ENCODE data around the gene TMCC2.
"Not testable (repeated sequence)": the region's sequence is repeated elsewhere in the genome, so short reads cannot be mapped to it uniquely, and the experiment has no call there.

TMCC2 gene

DNA sequence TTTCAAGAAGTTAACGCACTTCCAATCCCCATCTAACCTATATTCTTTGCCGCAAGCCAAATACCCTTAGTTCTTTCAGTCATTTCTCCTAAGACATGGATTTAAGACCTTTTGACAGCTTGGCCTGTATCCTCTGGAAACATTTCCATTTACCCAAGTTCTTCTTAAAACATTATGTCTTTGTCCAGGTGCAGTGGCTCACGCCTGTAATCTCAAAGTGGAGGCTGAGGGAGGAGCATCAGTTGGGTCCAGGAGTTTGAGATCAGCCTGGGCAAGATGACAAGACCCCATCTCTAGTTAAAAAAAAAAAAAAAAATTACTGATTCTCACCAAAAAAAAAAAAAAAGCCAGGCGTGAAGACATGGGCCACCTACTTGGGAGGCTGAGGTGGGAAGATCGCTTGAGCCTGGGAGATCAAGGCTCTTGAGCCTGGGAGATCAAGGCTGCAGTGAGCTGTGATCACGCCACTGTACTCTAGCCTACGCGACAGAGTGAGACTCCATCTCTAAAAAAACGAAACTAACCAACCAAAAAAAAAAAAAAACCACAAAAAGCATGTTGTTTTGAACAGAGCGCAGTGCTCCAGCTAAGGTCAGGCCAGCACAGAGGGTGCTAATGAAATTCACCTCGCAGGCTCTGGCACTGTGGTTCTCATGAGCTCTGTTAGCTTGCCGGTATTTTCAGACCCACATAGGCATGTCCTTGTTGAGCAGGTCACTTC is 57.8 kb downstream of the TMCC2 start:
- Histone ChIP-seq H3K27me3 (ENCODE audit: control insufficient read depth, insufficient read depth, low read length) (no peaks in the 10 kb centered on the region), H3K36me3 (ENCODE audit: control insufficient read depth, insufficient read depth, low read length) (no peaks in the 10 kb centered on the region), H3K27ac (ENCODE audit: low read depth, low read length) (no peak overlapping the region), H3K4me1 (ENCODE audit: control insufficient read depth, insufficient read depth, low read length) (peaks cover 9% of the 10 kb centered on the region), H3K4me3 (ENCODE audit: low read length) (peak overlapping the region; percentile 33), H3K9ac (ENCODE audit: low read length) (no peak overlapping the region)

DNA sequence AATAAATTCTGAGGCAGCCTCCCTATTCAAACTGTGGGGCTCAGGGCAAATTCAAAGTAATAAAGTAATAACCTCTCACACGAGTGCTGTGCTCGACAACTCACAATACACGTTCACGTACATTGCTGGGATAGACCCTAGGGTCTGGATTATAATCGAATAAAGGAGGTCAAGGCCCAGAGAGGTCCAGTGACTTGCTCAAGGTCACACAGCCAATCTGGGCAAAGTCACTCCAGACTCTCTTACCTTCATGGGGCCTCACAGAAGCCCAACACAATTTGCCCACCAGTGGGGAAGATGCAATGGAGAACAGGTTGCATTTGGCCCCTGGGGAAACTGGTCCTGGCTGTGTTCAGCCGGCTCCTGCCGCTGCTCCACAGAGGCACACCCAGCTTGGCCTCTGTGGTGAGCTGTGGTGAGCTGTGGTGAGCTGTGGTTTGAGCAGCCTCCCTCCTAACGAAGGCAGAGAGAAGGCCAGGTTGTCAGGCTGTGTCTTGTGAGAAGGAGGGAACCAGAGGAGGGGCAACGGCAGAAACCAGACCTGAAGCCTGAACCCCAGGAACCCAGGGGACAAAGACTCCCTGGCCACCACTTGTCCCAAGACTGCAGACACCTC is 58.7 kb downstream of the TMCC2 start:
- H3K27ac ChIP-seq (ENCODE audit: low read depth, low read length): no peak overlapping the region
- H3K9ac ChIP-seq (ENCODE audit: low read length): no peak overlapping the region
- H3K27me3 ChIP-seq (ENCODE audit: control insufficient read depth, insufficient read depth, low read length): no peaks in the 10 kb centered on the region
- peaks cover 9% of the 10 kb centered on the region for H3K4me1 ChIP-seq (ENCODE audit: control insufficient read depth, insufficient read depth, low read length)
- H3K4me3 ChIP-seq (ENCODE audit: low read length): no peak overlapping the region
- H3K36me3 ChIP-seq (ENCODE audit: control insufficient read depth, insufficient read depth, low read length): no peaks in the 10 kb centered on the region

DNA sequence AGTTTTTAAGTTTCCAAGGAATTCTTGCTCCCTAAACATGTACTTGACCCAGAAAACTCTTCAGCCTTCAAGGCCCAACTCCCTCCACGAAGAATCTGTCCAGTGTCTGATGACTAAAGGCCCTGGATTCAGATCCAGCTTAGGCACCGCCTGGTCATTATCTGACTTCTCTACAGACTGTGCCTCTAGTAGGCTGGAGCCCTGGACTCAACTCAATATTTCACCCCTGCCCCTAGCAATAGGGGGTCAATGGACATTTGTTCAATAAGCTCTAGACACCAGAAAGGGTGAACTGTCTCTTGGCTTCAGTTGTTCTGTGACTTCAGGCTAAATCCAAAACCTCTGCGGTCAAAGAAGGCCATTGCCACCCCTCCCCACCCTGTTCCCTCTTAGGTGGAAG is 59.3 kb downstream of the TMCC2 start:
- H3K27ac ChIP-seq (ENCODE audit: low read depth, low read length): no peak overlapping the region
- peaks cover 9% of the 10 kb centered on the region for H3K4me1 ChIP-seq (ENCODE audit: control insufficient read depth, insufficient read depth, low read length)
- H3K4me3 ChIP-seq (ENCODE audit: low read length): no peak overlapping the region
- no peaks in the 10 kb centered on the region for H3K36me3 ChIP-seq (ENCODE audit: control insufficient read depth, insufficient read depth, low read length)
- H3K9ac ChIP-seq (ENCODE audit: low read length): no peak overlapping the region
- no peaks in the 10 kb centered on the region for H3K27me3 ChIP-seq (ENCODE audit: control insufficient read depth, insufficient read depth, low read length)

DNA sequence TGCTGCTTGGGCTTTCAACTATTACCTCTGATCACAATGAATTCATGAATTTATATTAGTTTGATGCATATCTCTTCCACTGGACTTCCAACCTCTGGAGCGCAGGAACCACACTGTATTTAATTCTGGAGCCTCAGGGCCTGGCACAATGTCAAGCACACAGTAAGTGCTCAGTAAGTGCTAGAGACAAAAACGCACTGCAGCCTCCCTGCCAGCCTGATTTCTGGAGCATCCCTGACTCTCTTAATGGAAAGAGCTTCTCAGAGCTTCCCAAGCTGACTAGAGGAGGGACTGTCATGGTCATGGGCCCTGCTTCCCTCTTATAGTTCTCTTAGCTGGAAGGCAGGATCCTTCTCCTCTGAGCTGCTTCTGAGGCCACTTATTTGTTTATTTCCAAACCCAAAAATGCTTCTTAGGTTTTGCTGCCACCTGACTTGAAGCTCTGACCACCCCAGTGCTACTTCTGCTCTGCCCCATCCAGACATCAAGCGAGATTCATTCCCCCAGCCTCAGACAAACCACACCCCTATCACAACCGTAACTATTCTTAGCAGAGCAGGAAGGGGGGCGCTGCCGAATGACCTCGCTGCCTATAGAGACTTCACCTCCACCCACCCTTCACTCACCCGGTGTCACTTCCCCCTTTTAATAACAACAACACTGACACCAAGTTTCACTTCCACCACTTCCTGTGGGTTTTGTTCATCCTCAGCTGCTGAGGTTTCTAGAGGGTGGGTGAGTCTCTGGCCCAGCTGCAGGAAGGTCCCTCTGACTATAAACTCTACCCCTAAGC is 60.2 kb downstream of the TMCC2 start:
- Histone ChIP-seq H3K27ac (ENCODE audit: low read depth, low read length) (no peak overlapping the region), H3K4me3 (ENCODE audit: low read length) (no peak overlapping the region), H3K4me1 (ENCODE audit: control insufficient read depth, insufficient read depth, low read length) (peaks cover 9% of the 10 kb centered on the region), H3K9ac (ENCODE audit: low read length) (no peak overlapping the region), H3K27me3 (ENCODE audit: control insufficient read depth, insufficient read depth, low read length) (no peaks in the 10 kb centered on the region), H3K36me3 (ENCODE audit: control insufficient read depth, insufficient read depth, low read length) (no peaks in the 10 kb centered on the region)

DNA sequence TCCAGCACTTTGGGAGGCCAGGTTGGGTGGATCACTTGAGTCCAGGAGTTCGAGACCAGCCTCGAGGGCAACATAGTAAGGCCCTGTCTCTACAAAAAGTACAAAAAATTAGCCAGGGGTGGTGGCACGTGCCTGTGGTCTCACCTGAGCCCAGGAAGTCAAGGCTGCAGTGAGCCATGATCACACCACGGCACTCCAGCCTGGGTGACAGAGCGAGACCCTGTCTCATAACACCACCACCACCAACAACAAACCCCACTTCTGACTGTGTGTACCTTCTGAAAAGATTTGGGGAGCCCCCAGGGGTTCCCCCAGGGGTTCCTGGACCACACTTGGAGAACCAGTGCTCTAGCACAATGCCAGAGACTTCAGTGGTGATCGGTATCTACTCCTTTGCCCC is 63.9 kb downstream of the TMCC2 start:
- Histone ChIP-seq H3K27ac (ENCODE audit: low read depth, low read length) (no peak overlapping the region), H3K9ac (ENCODE audit: low read length) (no peak overlapping the region), H3K4me1 (ENCODE audit: control insufficient read depth, insufficient read depth, low read length) (peaks cover 7% of the 10 kb centered on the region), H3K4me3 (ENCODE audit: low read length) (no peak overlapping the region), H3K27me3 (ENCODE audit: control insufficient read depth, insufficient read depth, low read length) (no peaks in the 10 kb centered on the region), H3K36me3 (ENCODE audit: control insufficient read depth, insufficient read depth, low read length) (no peaks in the 10 kb centered on the region)

DNA sequence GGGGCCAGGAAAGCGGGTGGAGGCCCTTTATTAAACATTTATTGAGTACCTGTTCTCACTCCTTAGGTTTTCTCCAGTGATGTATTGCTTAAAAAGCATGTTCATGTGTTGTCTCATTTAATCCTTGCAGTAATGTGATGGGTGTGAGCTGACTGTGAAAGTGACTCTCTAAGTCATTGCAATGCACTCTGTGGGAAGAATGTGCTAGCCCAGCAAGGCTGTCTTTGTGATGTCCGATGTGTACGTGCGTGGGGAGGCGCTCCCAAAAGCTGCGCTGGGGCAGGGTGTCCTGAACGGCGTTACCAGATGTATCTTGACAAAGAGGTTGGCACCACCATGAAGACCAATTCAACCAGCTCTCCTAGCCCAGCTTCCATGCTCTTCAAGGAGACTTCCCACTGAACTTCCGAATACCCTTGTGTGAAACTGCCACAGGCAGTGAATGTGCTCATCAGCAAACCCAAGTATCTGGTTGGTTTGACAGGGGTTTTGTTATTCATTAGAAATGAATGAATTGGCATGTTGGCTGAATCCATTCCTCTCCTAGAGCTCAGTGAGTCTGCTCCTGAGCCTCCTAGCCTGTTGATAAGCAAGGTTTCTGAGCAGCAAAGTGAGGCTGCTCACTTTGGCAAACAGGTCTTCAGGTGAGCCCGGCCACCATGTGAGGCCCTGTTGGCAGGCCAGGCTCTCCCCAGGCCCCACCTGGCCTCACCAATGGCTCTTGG is 65.8 kb downstream of the TMCC2 start:
- Histone ChIP-seq H3K27ac (ENCODE audit: low read depth, low read length) (no peak overlapping the region), H3K36me3 (ENCODE audit: control insufficient read depth, insufficient read depth, low read length) (no peaks in the 10 kb centered on the region), H3K27me3 (ENCODE audit: control insufficient read depth, insufficient read depth, low read length) (no peaks in the 10 kb centered on the region), H3K4me3 (ENCODE audit: low read length) (no peak overlapping the region), H3K9ac (ENCODE audit: low read length) (no peak overlapping the region), H3K4me1 (ENCODE audit: control insufficient read depth, insufficient read depth, low read length) (peaks cover 7% of the 10 kb centered on the region)

DNA sequence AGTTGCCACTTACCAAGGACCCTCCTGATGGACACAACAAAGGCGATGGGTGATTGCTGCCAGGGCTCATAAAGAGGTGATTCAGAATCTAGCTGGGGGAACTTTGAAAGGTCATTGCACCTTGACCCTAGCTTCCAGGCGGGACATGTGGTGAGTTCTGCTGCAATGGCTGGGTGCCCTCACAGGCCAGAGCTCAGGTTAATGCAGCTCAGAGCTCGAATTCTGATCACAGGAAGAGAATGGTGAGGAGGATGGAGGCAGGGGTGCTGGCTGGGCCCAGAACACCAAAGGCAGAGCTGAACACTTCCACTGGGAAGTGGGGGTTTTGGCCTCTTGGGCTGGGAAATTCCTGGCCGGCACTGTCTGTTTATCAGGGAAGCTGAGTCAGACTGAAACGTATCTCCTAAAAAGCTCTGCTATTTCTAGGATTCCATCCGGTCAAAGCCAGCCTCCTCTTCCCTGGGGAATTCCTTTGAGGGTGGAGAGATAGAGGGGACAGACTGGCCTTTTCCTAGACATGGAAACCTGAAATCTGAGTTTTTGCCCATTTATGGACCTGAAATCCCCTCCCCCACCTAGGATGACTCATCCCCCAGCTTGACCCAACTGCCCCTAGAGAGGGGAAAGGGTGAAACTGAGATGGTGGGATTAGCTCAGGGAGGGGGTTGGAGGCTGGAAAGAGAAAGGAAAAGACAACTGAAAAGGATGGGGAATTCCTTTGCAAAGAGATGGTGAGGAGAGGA is 66.6 kb downstream of the TMCC2 start:
- no peak overlapping the region for H3K9ac ChIP-seq (ENCODE audit: low read length)
- H3K4me3 ChIP-seq (ENCODE audit: low read length): no peak overlapping the region
- no peaks in the 10 kb centered on the region for H3K36me3 ChIP-seq (ENCODE audit: control insufficient read depth, insufficient read depth, low read length)
- no peaks in the 10 kb centered on the region for H3K27me3 ChIP-seq (ENCODE audit: control insufficient read depth, insufficient read depth, low read length)
- peaks cover 7% of the 10 kb centered on the region for H3K4me1 ChIP-seq (ENCODE audit: control insufficient read depth, insufficient read depth, low read length)
- H3K27ac ChIP-seq (ENCODE audit: low read depth, low read length): no peak overlapping the region

DNA sequence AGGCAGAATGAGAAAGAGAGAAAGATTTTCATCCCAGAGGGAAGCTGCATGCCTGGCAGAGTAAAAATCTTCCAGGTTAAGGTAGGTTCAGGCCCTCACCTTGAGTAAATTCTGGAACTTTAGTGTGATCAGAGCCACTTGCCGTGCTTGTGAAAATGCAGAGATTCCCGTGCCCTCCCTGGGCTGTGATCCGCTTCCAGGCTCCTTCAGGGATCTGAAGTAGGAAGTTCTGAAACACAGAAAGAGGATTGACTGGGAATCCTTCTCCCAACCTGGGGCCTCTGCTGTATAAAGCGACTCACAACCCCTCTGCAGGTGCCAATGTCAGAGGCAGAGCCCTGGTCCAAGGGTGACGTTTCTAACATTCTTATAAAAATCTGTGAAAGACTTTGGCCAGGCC is 67.2 kb downstream of the TMCC2 start:
- Histone ChIP-seq H3K36me3 (ENCODE audit: control insufficient read depth, insufficient read depth, low read length) (no peaks in the 10 kb centered on the region), H3K27ac (ENCODE audit: low read depth, low read length) (no peak overlapping the region), H3K4me3 (ENCODE audit: low read length) (no peak overlapping the region), H3K9ac (ENCODE audit: low read length) (no peak overlapping the region), H3K4me1 (ENCODE audit: control insufficient read depth, insufficient read depth, low read length) (peaks cover 7% of the 10 kb centered on the region), H3K27me3 (ENCODE audit: control insufficient read depth, insufficient read depth, low read length) (no peaks in the 10 kb centered on the region)

DNA sequence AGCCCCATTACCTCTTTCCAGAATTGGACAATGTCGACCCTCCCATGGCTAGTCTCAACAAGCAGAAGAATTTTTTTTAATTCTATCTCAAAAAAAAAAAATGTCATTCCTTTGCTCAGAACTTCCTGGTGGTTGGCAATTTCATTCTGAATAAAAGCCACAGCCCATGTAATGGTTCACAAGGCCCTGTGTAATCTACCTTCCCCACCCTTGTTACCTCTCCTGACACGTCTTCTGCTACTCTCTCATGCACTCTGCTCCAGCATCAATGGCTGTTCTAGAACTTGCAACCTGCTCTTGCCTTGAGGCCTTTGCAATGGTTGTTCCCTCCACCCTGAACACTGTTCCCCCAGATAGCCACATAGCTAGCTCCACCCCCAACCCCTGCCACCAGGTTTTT is 68.4 kb downstream of the TMCC2 start:
- Histone ChIP-seq H3K4me1 (ENCODE audit: control insufficient read depth, insufficient read depth, low read length) (peaks cover 7% of the 10 kb centered on the region), H3K27ac (ENCODE audit: low read depth, low read length) (no peak overlapping the region), H3K27me3 (ENCODE audit: control insufficient read depth, insufficient read depth, low read length) (no peaks in the 10 kb centered on the region), H3K36me3 (ENCODE audit: control insufficient read depth, insufficient read depth, low read length) (no peaks in the 10 kb centered on the region), H3K4me3 (ENCODE audit: low read length) (no peak overlapping the region), H3K9ac (ENCODE audit: low read length) (no peak overlapping the region)

DNA sequence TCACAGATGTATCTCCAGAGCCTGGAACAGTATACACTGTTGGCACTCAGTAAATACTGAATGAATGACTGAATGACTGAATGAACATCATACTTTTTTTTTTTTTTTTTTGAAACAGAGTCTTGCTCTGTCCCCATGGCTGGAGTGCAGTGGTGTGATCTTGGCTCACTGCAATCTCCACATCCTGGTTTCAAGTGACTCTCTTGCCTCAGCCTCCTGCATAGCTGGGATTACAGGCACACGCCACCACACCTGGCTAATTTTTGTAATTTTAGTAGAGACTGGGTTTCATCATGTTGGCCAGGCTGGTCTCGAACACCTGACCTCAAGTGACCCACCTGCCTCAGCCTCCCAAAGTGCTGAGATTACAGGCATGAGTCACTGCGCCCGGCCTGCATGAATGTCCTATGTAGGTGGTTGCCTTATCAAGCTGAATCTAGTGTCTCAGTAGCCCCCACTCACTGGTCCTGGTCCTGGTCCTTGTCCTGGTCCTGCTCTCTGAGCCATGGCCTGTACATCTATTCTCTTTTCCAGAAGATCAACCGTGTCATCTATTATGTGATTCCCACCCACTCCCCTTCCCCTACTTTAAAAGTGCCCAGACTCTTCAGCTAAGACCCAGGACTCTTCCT is 69.9 kb downstream of the TMCC2 start:
- not testable (repeated sequence) for H3K27ac ChIP-seq (ENCODE audit: low read depth, low read length); H3K27me3 ChIP-seq (ENCODE audit: control insufficient read depth, insufficient read depth, low read length); H3K4me3 ChIP-seq (ENCODE audit: low read length); H3K9ac ChIP-seq (ENCODE audit: low read length); H3K36me3 ChIP-seq (ENCODE audit: control insufficient read depth, insufficient read depth, low read length)
- peaks cover 11% of the 10 kb centered on the region for H3K4me1 ChIP-seq (ENCODE audit: control insufficient read depth, insufficient read depth, low read length)

DNA sequence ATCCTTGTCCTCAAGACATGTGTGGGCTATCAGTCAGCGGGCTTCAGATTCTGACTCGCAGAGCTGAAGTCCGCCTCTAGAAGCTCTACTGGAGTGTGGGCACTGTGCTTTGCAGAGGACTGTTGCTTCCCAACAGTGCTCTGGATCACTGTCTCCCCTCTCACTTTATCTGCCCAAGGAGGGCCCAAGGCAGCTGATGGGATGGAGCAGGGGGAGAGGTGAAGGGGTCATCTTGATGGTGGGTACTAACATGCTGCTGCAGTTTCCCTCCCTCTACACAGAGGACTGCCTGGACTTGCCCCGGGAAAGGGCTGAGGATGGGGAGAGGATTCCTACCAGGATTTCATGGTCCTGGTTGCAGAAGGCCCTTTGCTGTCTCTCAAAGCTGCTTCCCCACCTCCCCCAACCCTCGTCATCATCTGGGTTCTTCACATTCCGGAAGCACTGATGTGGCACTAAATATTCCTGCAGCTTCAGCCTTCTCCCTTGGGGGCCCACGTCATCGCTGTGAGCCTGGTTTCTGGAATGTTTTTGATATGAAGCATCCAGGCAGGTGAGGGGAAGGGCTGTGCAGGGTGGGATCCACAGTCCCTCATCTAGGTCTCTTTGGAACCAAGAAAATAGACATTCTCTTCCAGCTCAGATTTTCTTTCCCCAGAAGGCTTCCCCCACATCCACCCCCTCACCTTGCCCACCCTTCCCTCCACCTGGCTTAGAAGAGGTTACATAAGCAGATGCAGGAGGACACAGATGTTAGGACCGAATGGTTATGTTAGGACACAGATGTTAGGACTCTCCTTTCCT is 70.6 kb downstream of the TMCC2 start:
- no peak overlapping the region for H3K9ac ChIP-seq (ENCODE audit: low read length)
- no peaks in the 10 kb centered on the region for H3K27me3 ChIP-seq (ENCODE audit: control insufficient read depth, insufficient read depth, low read length)
- H3K27ac ChIP-seq (ENCODE audit: low read depth, low read length): no peak overlapping the region

More for the DNA sequence above, 70.6 kb downstream of the TMCC2 start:
- peaks cover 6% of the 10 kb centered on the region for H3K36me3 ChIP-seq (ENCODE audit: control insufficient read depth, insufficient read depth, low read length)
- no peak overlapping the region for H3K4me3 ChIP-seq (ENCODE audit: low read length)
- peaks cover 11% of the 10 kb centered on the region for H3K4me1 ChIP-seq (ENCODE audit: control insufficient read depth, insufficient read depth, low read length)
